NCI-H526 (cell line): ENCODE measurements around the gene AP5Z1.

ENCODE experiments used
- DNase-seq, 2 experiments: peaks; one replicate each; lab custom pipeline; 2025; lab: John Stamatoyannopoulos, UW

AP5Z1 gene

GRCh38 chr7:4766666-4767519 lies 8.5 kb upstream of the AP5Z1 start:
- DNase-seq = no peak

GRCh38 chr7:4768597-4769569 lies 6.5 kb upstream of the AP5Z1 start:
- DNase-seq = no peak

GRCh38 chr7:4769761-4770160 lies 5.7 kb upstream of the AP5Z1 start:
- no peak for DNase-seq

GRCh38 chr7:4770886-4771285 lies 4.5 kb upstream of the AP5Z1 start:
- DNase-seq = no peak

GRCh38 chr7:4771737-4772136 lies 3.7 kb upstream of the AP5Z1 start:
- DNase-seq = no peak

GRCh38 chr7:4772306-4772705 lies 3.1 kb upstream of the AP5Z1 start:
- no peak for DNase-seq

- no peak for DNase-seq
Observed at GRCh38 chr7:4774007-4774406, 1.4 kb upstream of the AP5Z1 start.

GRCh38 chr7:4774658-4775249 lies 669 bp upstream of the AP5Z1 start:
- DNase-seq = peak in 1 of 2 experiments; percentile 61

GRCh38 chr7:4775848-4776623 lies 613 bp downstream of the AP5Z1 start:
- DNase-seq = peak in 1 of 2 experiments; percentile 22

- DNase-seq = no peak
Observed at GRCh38 chr7:4779118-4779517, 3.7 kb downstream of the AP5Z1 start.

GRCh38 chr7:4781366-4782069 lies 6.1 kb downstream of the AP5Z1 start:
- DNase-seq = no peak

- no peak for DNase-seq
Observed at GRCh38 chr7:4782333-4783291, 7.2 kb downstream of the AP5Z1 start.

GRCh38 chr7:4783292-4783652 lies 7.8 kb downstream of the AP5Z1 start:
- DNase-seq = no peak

GRCh38 chr7:4783762-4784351 lies 8.4 kb downstream of the AP5Z1 start:
- no peak for DNase-seq

GRCh38 chr7:4784799-4785198 lies 9.4 kb downstream of the AP5Z1 start:
- DNase-seq = no peak

GRCh38 chr7:4785371-4785770 lies 9.9 kb downstream of the AP5Z1 start:
- no peak for DNase-seq

GRCh38 chr7:4786015-4786414 lies 10.6 kb downstream of the AP5Z1 start:
- no peak for DNase-seq

- no peak for DNase-seq
Observed at GRCh38 chr7:4787541-4787940, 12.1 kb downstream of the AP5Z1 start.

GRCh38 chr7:4787947-4788626 lies 12.7 kb downstream of the AP5Z1 start:
- DNase-seq = no peak
